ENCODE data around the gene ATF6. TPM values are rescaled to one million over a fixed set of nuclear protein-coding genes. Genes with fewer than 3 reads are reported as not detected.

ATF6 gene
- total and polyA plus RNA-seq, 4 donors = 10.0 to 22.5 (median 13.4) TPM

DNA sequence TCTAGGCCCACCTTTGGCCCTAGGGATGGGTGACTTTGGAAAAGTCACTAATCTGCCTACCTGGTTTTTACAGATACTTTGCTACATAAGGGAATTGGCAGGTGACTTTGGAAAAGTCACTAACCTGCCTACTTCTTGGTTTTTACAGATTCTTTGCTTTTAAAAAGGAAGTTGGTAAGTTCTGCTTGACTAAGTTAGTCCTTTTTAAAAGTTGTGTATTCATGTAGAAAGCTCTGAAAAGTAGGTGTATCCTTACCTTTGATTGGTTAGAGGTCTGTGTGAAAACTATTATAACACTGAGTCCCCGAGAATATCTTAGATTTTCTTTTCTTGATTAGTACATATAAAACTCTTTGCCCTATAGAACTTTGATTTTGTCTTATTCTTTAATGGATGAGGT lies 12.4 kb downstream of the ATF6 start:
- H3K36me3 ChIP-seq (ENCODE audit: control insufficient read depth in 4 of 4, insufficient read depth in 3 of 4, low read depth in 1 of 4, low read length in 3 of 4) = peaks cover 0 to 18% (median 10%) of the 10 kb centered on the region in 4 donors
- H3K27ac ChIP-seq (ENCODE audit: low read depth in 1 of 2, low read length in 2 of 2) = no peak overlapping the region
- no peaks in the 10 kb centered on the region for H3K9me3 ChIP-seq (ENCODE audit: control insufficient read depth in 4 of 4, low read length in 3 of 4)
- WGBS = 99% methylated on average over 1 of the region's 1 CpG
- H3K9ac ChIP-seq (ENCODE audit: low read depth in 1 of 2, low read length in 2 of 2) = no peak overlapping the region
- no peak for DNase-seq (ENCODE audit: low spot score)
- peaks cover 0 to 9% (median 2%) of the 10 kb centered on the region in 4 donors for H3K4me1 ChIP-seq (ENCODE audit: control insufficient read depth in 4 of 4, insufficient read depth in 4 of 4, low read length in 3 of 4)
- no peak for TF ChIP-seq YY1 (IDR thresholded peaks at IDR 0.05)
- no peaks in the 10 kb centered on the region for H3K27me3 ChIP-seq (ENCODE audit: control insufficient read depth in 4 of 4, insufficient read depth in 4 of 4, low read length in 3 of 4)
- H3K4me3 ChIP-seq (ENCODE audit: low read depth in 1 of 3, low read length in 3 of 3) = no peak overlapping the region

DNA sequence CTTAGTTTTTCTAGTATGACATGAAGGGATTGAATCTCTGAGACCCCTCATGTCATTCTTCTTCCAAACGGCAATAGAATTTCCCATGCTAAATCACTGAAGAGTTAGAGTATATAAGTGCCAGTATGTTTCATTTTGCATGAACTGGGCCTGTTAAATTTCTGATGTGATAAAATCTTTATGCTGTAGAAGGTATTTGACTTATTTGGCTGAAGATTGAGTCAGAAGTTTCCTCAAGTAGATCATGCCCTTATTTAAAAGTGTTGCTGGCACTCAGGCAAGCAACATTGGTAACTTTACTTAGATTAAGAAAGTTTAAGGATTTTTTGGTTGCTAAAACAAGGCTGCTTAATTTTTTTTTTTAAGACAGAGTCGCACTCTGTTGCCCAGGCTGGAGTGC lies 13.3 kb downstream of the ATF6 start:
- no peak overlapping the region for H3K27ac ChIP-seq (ENCODE audit: low read depth in 1 of 2, low read length in 2 of 2)
- TF ChIP-seq FOXA2 (IDR thresholded peaks at IDR 0.05) (no peak), RAD21 (IDR thresholded peaks at IDR 0.05) (no peak), FOXA1 (IDR thresholded peaks at IDR 0.05) (no peak), HNF4G (IDR thresholded peaks at IDR 0.05) (no peak), EGR1 (IDR thresholded peaks at IDR 0.05; ENCODE audit: low read depth in 2 of 2) (no peak), RXRA (IDR thresholded peaks at IDR 0.05) (no peak), HNF4A (conservative IDR thresholded peaks at IDR 0.05) (no peak), YY1 (IDR thresholded peaks at IDR 0.05) (no peak)
- TF ChIP-seq, protein P1, sequence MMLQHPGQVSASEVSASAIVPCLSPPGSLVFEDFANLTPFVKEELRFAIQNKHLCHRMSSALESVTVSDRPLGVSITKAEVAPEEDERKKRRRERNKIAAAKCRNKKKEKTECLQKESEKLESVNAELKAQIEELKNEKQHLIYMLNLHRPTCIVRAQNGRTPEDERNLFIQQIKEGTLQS (IDR thresholded peaks at IDR 0.05) = no peak
- TF ChIP-seq, protein P2, sequence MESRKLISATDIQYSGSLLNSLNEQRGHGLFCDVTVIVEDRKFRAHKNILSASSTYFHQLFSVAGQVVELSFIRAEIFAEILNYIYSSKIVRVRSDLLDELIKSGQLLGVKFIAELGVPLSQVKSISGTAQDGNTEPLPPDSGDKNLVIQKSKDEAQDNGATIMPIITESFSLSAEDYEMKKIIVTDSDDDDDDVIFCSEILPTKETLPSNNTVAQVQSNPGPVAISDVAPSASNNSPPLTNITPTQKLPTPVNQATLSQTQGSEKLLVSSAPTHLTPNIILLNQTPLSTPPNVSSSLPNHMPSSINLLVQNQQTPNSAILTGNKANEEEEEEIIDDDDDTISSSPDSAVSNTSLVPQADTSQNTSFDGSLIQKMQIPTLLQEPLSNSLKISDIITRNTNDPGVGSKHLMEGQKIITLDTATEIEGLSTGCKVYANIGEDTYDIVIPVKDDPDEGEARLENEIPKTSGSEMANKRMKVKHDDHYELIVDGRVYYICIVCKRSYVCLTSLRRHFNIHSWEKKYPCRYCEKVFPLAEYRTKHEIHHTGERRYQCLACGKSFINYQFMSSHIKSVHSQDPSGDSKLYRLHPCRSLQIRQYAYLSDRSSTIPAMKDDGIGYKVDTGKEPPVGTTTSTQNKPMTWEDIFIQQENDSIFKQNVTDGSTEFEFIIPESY (IDR thresholded peaks at IDR 0.05) = no peak
- H3K9ac ChIP-seq (ENCODE audit: low read depth in 1 of 2, low read length in 2 of 2) = no peak overlapping the region
- no peak for DNase-seq (ENCODE audit: low spot score)
- peaks cover 0 to 24% (median 15%) of the 10 kb centered on the region in 4 donors for H3K36me3 ChIP-seq (ENCODE audit: control insufficient read depth in 4 of 4, insufficient read depth in 3 of 4, low read depth in 1 of 4, low read length in 3 of 4)
- 92% methylated on average over 2 of the region's 2 CpGs for WGBS
- no peak overlapping the region for H3K4me3 ChIP-seq (ENCODE audit: low read depth in 1 of 3, low read length in 3 of 3)
- no peaks in the 10 kb centered on the region for H3K27me3 ChIP-seq (ENCODE audit: control insufficient read depth in 4 of 4, insufficient read depth in 4 of 4, low read length in 3 of 4)
- H3K9me3 ChIP-seq (ENCODE audit: control insufficient read depth in 4 of 4, low read length in 3 of 4) = no peaks in the 10 kb centered on the region
- H3K4me1 ChIP-seq (ENCODE audit: control insufficient read depth in 4 of 4, insufficient read depth in 4 of 4, low read length in 3 of 4) = peaks cover 0 to 8% (median 2%) of the 10 kb centered on the region in 4 donors

DNA sequence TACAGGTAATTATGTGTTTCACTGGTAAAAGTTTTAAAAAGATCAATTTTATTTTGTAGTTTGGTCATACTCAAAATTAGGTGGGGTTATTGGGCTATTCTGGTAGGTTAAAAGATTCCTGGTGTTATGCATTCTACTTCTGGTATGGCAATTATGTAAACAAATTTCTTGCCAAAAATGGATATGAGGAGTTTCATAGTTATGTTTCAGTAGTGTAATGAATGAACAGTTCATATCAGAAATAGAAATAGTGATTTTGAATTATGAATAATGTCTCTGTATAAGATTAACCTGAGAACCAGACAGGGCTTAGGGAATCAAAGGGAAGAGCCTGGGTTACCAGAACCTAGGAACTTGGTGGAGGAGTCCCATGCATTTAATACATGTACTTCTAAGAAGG lies 15.9 kb downstream of the ATF6 start:
- Histone ChIP-seq H3K27ac (ENCODE audit: low read depth in 1 of 2, low read length in 2 of 2) (no peak overlapping the region), H3K4me3 (ENCODE audit: low read depth in 1 of 3, low read length in 3 of 3) (no peak overlapping the region), H3K36me3 (ENCODE audit: control insufficient read depth in 4 of 4, insufficient read depth in 3 of 4, low read depth in 1 of 4, low read length in 3 of 4) (peaks cover 3 to 47% (median 32%) of the 10 kb centered on the region in 4 donors), H3K27me3 (ENCODE audit: control insufficient read depth in 4 of 4, insufficient read depth in 4 of 4, low read length in 3 of 4) (no peaks in the 10 kb centered on the region), H3K9ac (ENCODE audit: low read depth in 1 of 2, low read length in 2 of 2) (no peak overlapping the region), H3K9me3 (ENCODE audit: control insufficient read depth in 4 of 4, low read length in 3 of 4) (no peaks in the 10 kb centered on the region), H3K4me1 (ENCODE audit: control insufficient read depth in 4 of 4, insufficient read depth in 4 of 4, low read length in 3 of 4) (no peaks in the 10 kb centered on the region)
- no peak for TF ChIP-seq YY1 (IDR thresholded peaks at IDR 0.05)
- TF ChIP-seq, protein P2 (IDR thresholded peaks at IDR 0.05) = no peak
- TF ChIP-seq FOXA2 (IDR thresholded peaks at IDR 0.05) = no peak
- TF ChIP-seq, protein P3, sequence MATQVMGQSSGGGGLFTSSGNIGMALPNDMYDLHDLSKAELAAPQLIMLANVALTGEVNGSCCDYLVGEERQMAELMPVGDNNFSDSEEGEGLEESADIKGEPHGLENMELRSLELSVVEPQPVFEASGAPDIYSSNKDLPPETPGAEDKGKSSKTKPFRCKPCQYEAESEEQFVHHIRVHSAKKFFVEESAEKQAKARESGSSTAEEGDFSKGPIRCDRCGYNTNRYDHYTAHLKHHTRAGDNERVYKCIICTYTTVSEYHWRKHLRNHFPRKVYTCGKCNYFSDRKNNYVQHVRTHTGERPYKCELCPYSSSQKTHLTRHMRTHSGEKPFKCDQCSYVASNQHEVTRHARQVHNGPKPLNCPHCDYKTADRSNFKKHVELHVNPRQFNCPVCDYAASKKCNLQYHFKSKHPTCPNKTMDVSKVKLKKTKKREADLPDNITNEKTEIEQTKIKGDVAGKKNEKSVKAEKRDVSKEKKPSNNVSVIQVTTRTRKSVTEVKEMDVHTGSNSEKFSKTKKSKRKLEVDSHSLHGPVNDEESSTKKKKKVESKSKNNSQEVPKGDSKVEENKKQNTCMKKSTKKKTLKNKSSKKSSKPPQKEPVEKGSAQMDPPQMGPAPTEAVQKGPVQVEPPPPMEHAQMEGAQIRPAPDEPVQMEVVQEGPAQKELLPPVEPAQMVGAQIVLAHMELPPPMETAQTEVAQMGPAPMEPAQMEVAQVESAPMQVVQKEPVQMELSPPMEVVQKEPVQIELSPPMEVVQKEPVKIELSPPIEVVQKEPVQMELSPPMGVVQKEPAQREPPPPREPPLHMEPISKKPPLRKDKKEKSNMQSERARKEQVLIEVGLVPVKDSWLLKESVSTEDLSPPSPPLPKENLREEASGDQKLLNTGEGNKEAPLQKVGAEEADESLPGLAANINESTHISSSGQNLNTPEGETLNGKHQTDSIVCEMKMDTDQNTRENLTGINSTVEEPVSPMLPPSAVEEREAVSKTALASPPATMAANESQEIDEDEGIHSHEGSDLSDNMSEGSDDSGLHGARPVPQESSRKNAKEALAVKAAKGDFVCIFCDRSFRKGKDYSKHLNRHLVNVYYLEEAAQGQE (IDR thresholded peaks at IDR 0.05) = no peak
- DNase-seq (ENCODE audit: low spot score) = no peak

Data from liver (tissue), 9 donors.